ENCODE data around the gene EFNA1.

DNA sequence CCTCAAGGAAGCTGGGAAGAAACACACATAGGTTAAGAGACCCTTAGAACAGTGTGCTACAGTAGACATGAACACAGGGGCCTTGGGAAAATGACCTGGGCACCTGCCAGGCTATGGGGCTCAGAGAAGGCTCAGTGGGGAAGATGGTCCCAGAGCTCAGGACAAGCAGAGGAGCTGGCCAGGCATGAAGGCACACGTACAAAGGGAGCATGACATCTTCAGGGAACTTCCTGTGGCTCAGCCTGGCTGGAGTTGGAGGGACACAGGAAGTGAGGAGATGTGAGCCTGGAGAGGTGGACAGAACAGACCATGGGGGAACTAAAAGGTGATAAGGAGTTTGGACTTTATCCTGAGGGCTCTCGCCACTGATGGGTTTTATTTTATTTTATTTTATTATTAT is 4.2 kb downstream of the EFNA1 start:
- TF ChIP-seq SUZ12 (IDR thresholded peaks at IDR 0.05; ENCODE audit: extremely low read depth, insufficient read depth, insufficient read length) = no peak
- TF ChIP-seq YY1 (IDR thresholded peaks at IDR 0.05; ENCODE audit: insufficient read depth, insufficient read length) = no peak
- TF ChIP-seq ZNF274 (IDR thresholded peaks at IDR 0.05; ENCODE audit: low read depth, low read length) = no peak
